Stromal cell of bone marrow (primary cell): ENCODE data around the gene ANKRD9.
"Not testable (repeated sequence)": the region's sequence is repeated elsewhere in the genome, so short reads cannot be mapped to it uniquely, and the experiment has no call there.

Experiments used
- DNase-seq: peaks from one replicate; pipeline ENCODE4 v3.0.0-alpha.2; 2012; ENCODE audit warnings: low read depth

ANKRD9 gene

DNA sequence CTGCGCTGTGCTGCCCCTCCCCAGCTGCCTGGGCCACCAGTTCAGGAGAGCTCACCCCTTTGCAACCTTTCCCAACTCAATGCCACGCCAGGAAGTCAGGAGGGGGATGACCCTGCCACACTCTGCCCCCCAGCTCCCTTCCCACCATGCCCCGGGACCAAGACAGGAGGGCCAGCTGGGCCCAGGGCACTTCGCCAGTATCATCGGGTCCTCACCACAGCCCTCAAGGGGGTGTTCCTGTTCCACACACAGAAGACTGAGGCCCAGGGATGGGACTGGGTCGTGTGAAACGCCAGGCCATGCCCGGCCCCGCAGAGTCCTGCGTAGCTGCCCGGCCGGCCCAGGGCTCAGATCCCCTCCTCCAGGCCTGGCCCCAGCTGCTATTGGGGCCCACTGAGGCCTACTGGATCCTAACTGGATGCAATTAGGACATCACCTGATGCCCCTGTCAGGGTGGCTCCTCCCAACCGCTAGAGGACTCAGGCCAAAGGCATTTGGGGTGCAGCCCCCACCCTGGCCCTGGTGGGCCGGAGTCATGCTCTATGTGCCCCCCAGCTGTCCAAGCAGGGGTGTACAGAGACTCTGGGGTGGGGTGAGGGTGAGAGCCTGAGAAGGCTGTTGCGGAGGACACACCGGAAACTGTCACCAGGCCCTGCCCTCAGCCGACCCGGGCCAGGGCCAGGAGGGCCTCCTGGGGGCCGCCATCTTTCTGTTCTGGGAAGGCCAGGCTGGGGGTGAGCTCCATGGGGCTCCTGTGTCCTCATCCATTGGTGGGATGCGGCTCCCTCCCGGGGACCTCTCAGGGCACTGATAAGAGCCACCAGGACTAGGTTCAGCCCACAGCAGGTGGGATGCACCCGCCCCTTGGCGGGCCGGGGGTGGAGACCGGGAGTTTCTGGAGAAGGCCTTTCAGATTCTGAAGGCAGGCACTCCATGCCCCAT lies 29.3 kb upstream of the ANKRD9 start:
- DNase-seq, result no peak

DNA sequence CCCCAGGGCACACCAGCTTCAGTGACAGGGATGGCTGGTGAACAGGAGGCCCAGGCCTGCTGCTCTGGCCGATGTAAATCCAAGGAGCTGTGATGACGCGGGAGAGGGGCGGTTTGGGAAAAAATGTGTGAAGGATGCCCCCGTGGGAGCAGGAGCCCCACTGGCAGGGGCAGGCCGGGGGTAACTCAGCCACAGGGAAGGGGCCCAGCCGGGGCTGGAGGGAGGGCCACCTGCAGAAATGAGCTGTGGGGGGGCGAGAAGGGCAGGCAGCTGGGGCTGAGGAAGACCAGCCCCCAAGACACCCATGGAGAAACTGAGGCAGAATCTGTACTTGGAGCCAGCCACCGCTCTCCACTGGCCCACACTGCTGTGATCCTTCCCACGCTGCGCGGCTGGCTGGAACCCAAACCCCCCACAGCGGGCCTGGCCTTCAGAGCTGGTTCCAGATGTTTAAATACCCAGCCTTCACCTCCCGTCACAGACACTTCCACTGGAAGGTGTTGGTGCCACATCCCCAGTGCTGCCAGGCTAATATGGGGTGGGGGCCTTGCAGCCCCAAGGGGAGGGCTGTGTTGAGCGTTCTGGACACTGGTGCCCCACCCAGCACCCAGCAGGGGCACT lies 28.5 kb upstream of the ANKRD9 start:
- DNase-seq, result no peak

GRCh38 chr14:102532204-102532658 lies 22.7 kb upstream of the ANKRD9 start:
- no peak for DNase-seq

GRCh38 chr14:102530828-102531478 lies 21.4 kb upstream of the ANKRD9 start:
- no peak for DNase-seq

DNA sequence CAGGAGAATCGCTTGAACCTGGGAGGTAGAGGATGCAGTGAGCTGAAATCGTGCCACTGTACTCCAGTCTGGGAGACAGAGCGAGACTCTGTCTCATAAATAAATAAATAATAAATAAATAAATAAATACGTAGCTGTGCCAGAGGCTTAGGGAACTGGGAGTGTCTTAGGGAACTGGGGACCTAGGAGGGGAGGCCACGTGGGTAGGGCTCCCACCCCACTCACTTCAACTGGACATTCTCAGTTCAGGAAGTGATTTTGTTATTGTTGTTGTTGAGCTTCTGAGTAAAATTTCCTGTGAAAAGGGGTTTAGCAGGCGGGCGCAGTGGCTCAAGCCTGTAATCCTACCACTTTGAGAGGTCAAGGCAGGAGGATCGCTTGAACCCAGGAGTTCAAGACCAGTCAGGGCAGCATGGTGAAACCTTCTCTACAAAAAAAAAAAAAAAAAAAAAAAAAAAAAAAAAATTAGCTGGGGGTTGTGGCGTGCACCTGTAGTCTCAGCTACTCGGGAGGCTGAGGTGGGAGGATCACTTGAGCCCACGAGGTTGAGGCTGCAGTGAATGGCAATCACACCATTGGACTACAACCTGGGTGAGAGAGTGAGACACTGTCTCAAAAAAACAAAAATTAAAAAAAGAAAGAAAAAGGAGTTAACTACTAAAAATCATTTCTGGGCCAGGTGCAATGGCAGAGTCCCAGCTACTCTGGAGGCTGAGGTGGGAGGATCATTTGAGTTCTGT lies 19.0 kb upstream of the ANKRD9 start:
- DNase-seq, result no peak

DNA sequence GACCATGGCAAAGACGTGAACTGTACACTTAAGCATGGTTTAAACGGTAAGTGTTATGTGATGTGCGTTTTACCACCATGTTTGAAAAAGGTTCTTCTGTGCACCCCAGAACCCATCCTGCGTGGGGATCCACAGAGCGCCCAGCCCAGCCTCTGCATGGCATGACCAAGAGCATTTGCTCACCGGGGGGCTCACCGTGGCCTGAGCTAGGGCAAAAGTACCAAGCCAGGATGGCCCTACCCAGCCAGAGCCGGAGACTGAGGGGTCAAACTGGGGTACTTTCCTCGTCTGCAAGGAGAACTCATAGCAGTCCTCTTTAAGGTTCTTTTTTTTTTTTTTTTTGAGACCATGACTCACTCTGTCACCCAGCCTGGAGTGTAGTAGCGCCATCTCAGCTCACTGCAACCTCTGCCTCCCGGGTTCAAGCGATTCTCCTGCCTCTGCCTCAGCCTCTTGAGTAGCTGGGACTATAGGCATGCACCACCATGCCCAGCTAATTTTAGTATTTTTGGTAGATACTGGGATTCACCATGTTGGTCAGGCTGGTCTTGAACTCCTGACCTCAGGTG lies 16.4 kb upstream of the ANKRD9 start:
- no peak for DNase-seq

GRCh38 chr14:102525219-102525928 lies 15.8 kb upstream of the ANKRD9 start:
- DNase-seq, result peak; percentile 60

DNA sequence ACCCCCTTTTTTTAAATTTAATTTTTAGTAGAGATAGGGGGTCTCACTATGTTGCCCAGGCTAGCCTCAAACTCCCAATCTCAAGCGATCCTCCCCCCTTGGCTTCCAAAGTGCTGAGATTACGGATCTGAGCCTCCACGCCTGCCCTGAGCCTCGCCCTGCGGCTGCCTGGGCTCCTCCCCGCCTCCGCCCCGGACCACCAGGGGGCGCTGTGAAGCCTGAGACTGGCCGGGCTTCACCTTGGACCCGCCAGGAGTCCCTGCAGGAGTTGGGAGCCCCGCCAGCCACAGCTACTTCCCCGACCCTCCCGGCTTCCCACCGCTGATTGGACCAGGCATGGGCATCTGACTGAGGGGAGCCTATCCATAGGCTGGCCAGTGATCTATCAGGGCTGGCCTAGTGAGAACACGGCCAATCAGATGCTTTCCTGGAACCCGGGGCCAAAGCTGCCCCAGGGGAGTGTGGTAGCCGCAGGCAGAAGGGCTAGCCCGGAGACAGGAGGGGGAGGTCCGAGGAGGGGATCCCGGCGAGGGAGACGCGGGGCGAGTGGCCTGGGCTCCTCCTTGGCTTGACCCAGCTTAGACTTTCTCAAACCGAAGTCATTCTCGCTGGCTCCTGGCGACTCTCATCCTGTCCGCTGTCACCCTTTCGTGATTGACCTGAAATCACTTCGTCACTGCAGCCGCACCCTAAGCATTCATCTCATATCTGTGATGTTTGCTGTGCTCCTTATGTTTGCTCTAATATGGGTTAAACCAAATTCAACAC lies 15.1 kb upstream of the ANKRD9 start:
- DNase-seq, result peak; percentile 97

- no peak for DNase-seq
Measured at GRCh38 chr14:102523569-102524450, 14.2 kb upstream of the ANKRD9 start.

- no peak for DNase-seq
Measured at GRCh38 chr14:102523200-102523568, 13.6 kb upstream of the ANKRD9 start.

DNA sequence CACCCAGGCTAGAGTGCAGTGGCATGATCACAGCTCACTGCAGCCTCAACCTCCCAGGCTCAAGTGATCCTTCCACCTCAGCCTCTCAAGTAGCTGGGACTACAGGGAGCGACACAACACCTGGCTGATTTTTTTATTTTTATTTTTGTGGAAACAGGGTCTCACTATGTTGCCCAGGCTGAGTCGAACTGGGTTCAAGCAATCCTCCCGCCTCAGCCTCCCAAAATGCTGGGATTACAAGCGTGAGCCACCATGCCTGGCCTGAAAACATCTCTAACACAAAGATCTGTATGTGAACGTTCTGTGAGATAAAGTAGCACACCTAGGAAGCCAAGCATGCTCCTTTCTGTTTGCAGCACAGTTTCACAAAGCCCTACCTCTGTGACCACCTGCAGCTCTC lies 10.1 kb upstream of the ANKRD9 start:
- not testable (repeated sequence) for DNase-seq

DNA sequence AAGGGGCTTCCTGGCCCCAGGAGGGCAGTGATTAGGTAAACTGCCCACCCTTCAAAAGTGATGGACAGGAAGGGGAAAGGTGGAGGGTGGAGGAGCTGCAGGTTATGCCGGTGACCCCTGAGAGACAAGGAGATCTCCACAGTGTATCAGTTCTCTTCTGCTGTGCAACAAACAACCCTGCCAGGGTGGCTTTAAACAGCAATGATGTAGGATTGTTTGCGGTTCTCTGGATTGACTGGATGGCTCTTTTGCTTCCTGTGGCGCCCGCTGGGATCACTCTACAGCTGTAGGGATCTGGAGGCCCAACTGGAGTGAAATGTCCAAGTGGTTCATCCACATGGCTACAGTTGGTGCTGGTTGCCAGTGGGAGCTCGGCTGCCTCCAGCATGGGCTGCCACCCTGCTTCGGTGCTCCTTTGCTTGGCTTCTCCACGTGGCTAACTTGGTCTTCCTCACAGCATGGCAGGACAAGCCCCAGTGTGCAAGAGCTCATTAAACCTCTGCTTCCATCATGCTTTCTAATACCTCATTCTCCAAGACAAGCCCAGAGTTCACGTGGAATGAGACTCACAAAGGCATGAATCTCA lies 8.6 kb upstream of the ANKRD9 start:
- no peak for DNase-seq

DNA sequence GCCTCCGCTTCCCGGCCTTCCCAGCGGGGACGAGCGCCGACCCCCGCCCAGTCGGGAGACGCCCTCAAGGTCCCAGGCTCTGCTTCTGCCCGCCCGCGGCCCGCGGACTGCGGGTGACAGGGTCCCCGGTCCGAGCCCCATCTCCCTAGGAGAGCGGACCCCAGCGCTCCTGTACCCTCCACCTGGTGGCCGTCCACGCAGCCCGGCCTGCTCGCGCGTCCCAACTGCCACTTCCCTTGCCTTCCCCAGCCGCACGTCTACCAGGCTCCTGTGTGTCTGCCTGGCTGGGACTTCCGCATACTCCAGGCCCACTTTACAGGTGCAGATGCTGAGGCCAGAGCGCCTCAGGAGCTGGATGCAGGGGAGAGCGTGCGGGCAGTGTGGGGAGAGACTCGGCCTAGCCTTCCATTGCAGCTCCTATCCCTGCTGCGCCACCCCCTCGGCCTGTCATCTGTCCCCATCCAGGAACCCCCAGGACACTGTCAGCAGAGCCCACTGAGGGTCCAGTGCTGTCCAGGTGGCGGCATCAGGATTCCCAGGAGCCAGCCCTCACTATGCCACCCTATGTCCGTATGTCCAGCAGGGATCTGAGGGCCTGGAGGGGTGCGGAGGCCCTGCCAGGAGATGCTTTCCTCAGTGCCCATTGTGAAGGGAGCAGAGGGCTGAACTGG lies 8.0 kb upstream of the ANKRD9 start:
- DNase-seq, result no peak

DNA sequence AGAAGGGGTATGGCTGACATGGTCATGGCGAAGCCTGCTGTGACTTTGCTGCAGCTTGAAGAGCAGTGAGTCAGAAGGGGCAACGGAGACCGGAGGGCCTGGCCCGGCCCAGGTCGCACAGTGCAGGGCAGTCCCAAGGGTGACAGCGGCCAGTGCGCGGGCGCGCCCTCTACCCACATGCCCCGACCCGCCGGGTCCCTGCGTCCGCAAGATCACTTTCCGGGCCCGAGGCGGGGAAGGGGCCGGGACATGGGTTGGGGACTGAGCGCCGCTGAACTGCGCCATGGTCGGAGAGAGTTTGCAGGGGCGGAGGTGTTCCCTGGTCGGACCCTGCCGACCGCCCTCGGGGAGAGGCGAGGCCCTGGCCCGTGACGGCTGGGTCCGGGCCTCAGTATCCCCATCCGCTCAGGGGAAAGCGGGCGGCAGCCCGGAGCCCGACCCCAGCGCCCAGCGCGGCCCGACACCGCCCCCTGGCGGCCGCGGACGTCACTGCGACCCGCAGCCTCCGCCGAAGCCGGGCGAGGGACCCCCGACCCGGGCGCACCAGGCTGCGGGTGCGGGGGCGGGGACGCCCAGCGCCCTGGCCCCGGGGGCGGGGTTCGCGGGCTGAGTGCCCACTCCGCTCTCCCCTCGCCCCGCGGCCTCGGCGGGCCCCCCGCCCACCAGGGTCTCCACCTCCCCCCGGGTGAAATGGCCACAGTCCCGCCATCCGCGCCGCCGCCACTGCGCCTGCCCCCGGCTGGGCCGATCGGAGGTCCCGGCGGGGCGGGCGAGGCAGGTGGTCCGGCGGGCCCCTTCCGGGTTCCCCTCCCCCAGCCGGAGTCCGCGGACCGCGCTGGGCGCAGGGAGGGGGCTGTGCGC lies 7.2 kb upstream of the ANKRD9 start:
- no peak for DNase-seq

GRCh38 chr14:102514987-102515733 lies 5.6 kb upstream of the ANKRD9 start:
- no peak for DNase-seq

- no peak for DNase-seq
Measured at GRCh38 chr14:102513899-102514772, 4.6 kb upstream of the ANKRD9 start.
